H9 (cell line): ENCODE measurements around the gene DOLPP1. TPM values are rescaled to one million over a fixed set of nuclear protein-coding genes. Genes with fewer than 3 reads are reported as not detected.

Source experiments
- DNase-seq: peaks from one replicate; pipeline ENCODE4 v3.0.0-alpha.2; 2017
- H2AFZ ChIP-seq: one replicate; pipeline ENCODE4 v1.6.1; 2013; ENCODE audit warnings: mild to moderate bottlenecking, low read length, control low read depth, moderate library complexity
- H2AK5ac ChIP-seq: 2 replicates; pipeline ENCODE4 v1.6.1; 2013; ENCODE audit warnings: low read length, control low read depth, mixed read lengths; ENCODE audit not compliant: insufficient read length
- H2BK120ac ChIP-seq: one replicate; pipeline ENCODE4 v1.6.1; 2013; ENCODE audit warnings: low read depth, mild to moderate bottlenecking, low read length, control low read depth, inconsistent platforms; ENCODE audit not compliant: poor library complexity, severe bottlenecking
- H2BK12ac ChIP-seq: 2 replicates; pipeline ENCODE4 v1.6.1; 2013; ENCODE audit warnings: low read length, control low read depth, mixed read lengths, low read depth; ENCODE audit not compliant: insufficient read length
- H2BK15ac ChIP-seq: 2 replicates; pipeline ENCODE4 v1.6.1; 2013; ENCODE audit warnings: low read depth, low read length, control low read depth
- H2BK20ac ChIP-seq: one replicate; pipeline ENCODE4 v1.6.1; 2013; ENCODE audit warnings: low read depth, mild to moderate bottlenecking, low read length, control low read depth, inconsistent platforms; ENCODE audit not compliant: poor library complexity, severe bottlenecking
- H2BK5ac ChIP-seq: 2 replicates; pipeline ENCODE4 v1.6.1; 2013; ENCODE audit warnings: low read length, control low read depth, mixed read lengths; ENCODE audit not compliant: insufficient read length
- H3K14ac ChIP-seq: 2 replicates; pipeline ENCODE4 v1.6.1; 2013; ENCODE audit warnings: low read length, control low read depth; ENCODE audit not compliant: insufficient read depth
- H3K18ac ChIP-seq: 2 replicates; pipeline ENCODE4 v1.6.1; 2013; ENCODE audit warnings: low read depth, mild to moderate bottlenecking, mixed read lengths, low read length, control low read depth; ENCODE audit not compliant: insufficient read length
- H3K23ac ChIP-seq: 2 replicates; pipeline ENCODE4 v1.6.1; 2013; ENCODE audit warnings: low read length, control low read depth, mixed read lengths, low read depth; ENCODE audit not compliant: insufficient read length
- H3K23me2 ChIP-seq: 2 replicates; pipeline ENCODE4 v1.6.1; 2013; ENCODE audit warnings: low read depth, mild to moderate bottlenecking, mixed read lengths, low read length, control low read depth; ENCODE audit not compliant: insufficient read length, poor library complexity, severe bottlenecking
- H3K27ac ChIP-seq: 2 replicates; pipeline ENCODE4 v1.5.1; 2013; ENCODE audit warnings: low read length, control low read depth, mixed read lengths, low read depth; ENCODE audit not compliant: insufficient read length
- H3K27me3 ChIP-seq: 2 replicates; pipeline ENCODE4 v1.6.1; 2013; ENCODE audit warnings: low read length, control low read depth, inconsistent platforms; ENCODE audit not compliant: insufficient read depth
- H3K4ac ChIP-seq: 2 replicates; pipeline ENCODE4 v1.6.1; 2013; ENCODE audit warnings: low read depth, mild to moderate bottlenecking, control low read depth, inconsistent platforms, low read length, moderate library complexity
- H3K4me1 ChIP-seq: 2 replicates; pipeline ENCODE4 v1.6.1; 2013; ENCODE audit warnings: low read length, control low read depth, inconsistent platforms; ENCODE audit not compliant: insufficient read depth
- H3K4me2 ChIP-seq: 2 replicates; pipeline ENCODE4 v1.6.1; 2013; ENCODE audit warnings: low read length, control low read depth, mixed read lengths; ENCODE audit not compliant: insufficient read length, insufficient read depth
- H3K56ac ChIP-seq: 2 replicates; pipeline ENCODE4 v1.6.1; 2013; ENCODE audit warnings: low read depth, mild to moderate bottlenecking, mixed read lengths, low read length, control low read depth; ENCODE audit not compliant: insufficient read length
- H3K79me1 ChIP-seq: 2 replicates; pipeline ENCODE4 v1.6.1; 2013; ENCODE audit warnings: low read depth, mild to moderate bottlenecking, moderate library complexity, low read length, control low read depth, inconsistent platforms; ENCODE audit not compliant: insufficient read depth, poor library complexity, severe bottlenecking
- H3K79me2 ChIP-seq: 2 replicates; pipeline ENCODE4 v1.6.1; 2013; ENCODE audit warnings: low read length, control low read depth, inconsistent platforms; ENCODE audit not compliant: insufficient read depth
- H3K9ac ChIP-seq: 2 replicates; pipeline ENCODE4 v1.6.1; 2013; ENCODE audit warnings: low read length, control low read depth, mixed read lengths; ENCODE audit not compliant: insufficient read length; ENCODE audit errors: extremely low read depth
- H3K9me3 ChIP-seq: one replicate; pipeline ENCODE4 v1.6.1; 2013; ENCODE audit warnings: low read depth, low read length, inconsistent platforms; ENCODE audit not compliant: control insufficient read depth
- H3T11ph ChIP-seq: one replicate; pipeline ENCODE4 v1.6.1; 2013; ENCODE audit warnings: mild to moderate bottlenecking, low read length, control low read depth, inconsistent platforms
- H4K20me1 ChIP-seq: one replicate; pipeline ENCODE4 v1.6.1; 2013; ENCODE audit not compliant: control insufficient read depth, insufficient read length, insufficient read depth
- H4K5ac ChIP-seq: 2 replicates; pipeline ENCODE4 v1.6.1; 2013; ENCODE audit warnings: low read depth, mild to moderate bottlenecking, mixed read lengths, low read length, control low read depth; ENCODE audit not compliant: insufficient read length
- H4K8ac ChIP-seq: replicated peaks from 2 replicates; pipeline ENCODE4 v1.6.1; 2013; ENCODE audit warnings: low read length, control low read depth, mixed read lengths, low read depth; ENCODE audit not compliant: insufficient read length
- H4K91ac ChIP-seq: 2 replicates; pipeline ENCODE4 v1.6.1; 2013; ENCODE audit warnings: low read depth, mild to moderate bottlenecking, moderate library complexity, mixed read lengths, low read length, control low read depth; ENCODE audit not compliant: insufficient read length
- H3K27ac Mint-ChIP-seq, 3 experiments: 2 replicates in 2 of 3; 3 replicates in 1 of 3; pipeline ENCODE4 v1.8.0; 2020 to 2021; ENCODE audit warnings: mixed read lengths in 3 of 3, mild to moderate bottlenecking in 1 of 3, moderate library complexity in 1 of 3
- H3K27me3 Mint-ChIP-seq: 2 replicates; pipeline ENCODE4 v1.8.0; 2021; ENCODE audit warnings: low read depth, mild to moderate bottlenecking, moderate library complexity, mixed read lengths
- H3K36me3 Mint-ChIP-seq, 3 experiments: 2 replicates in 2 of 3; 3 replicates in 1 of 3; pipeline ENCODE4 v1.8.0; 2020 to 2021; ENCODE audit warnings: low read depth in 3 of 3, mixed read lengths in 3 of 3; ENCODE audit not compliant: insufficient read depth in 1 of 3
- H3K4me1 Mint-ChIP-seq, 2 experiments: 2 replicates each; pipeline ENCODE4 v1.8.0; 2020; ENCODE audit warnings: mixed read lengths in 2 of 2
- H3K4me3 Mint-ChIP-seq, 2 experiments: 2 replicates in 1 of 2; 3 replicates in 1 of 2; pipeline ENCODE4 v1.8.0; 2020 to 2021; ENCODE audit warnings: mild to moderate bottlenecking in 2 of 2, mixed read lengths in 2 of 2, moderate library complexity in 1 of 2
- H3K9me3 Mint-ChIP-seq, 2 experiments: 2 replicates in 1 of 2; 3 replicates in 1 of 2; pipeline ENCODE4 v1.8.0; 2020; ENCODE audit warnings: mild to moderate bottlenecking in 2 of 2, mixed read lengths in 2 of 2, moderate library complexity in 1 of 2
- CTCF ChIP-seq: fragments of 200-600 bp; sonication (generic); conservative IDR thresholded peaks from 3 replicates; pipeline ENCODE4 v1.8.0; 2021; ENCODE audit warnings: antibody characterized with exemption, mild to moderate bottlenecking
- WGBS: extraction: QIAGEN DNeasy Blood & Tissue Kit; methylation state at CpG from one replicate; pipeline ENCODE4 v1.1.7; 2013; ENCODE audit warnings: missing lambda C conversion rate, low lambda C conversion rate, mixed read lengths; ENCODE audit not compliant: insufficient read length; ENCODE audit errors: extremely low coverage; 5-methylcytosine and 5-hydroxymethylcytosine counted together
- total RNA-seq: library from RNA; stranded (reverse); gene quantifications from 2 replicates; pipeline ENCODE4 v1.2.1, GENCODE V29; 2021

Gene DOLPP1
- total RNA-seq, 1 experiment from 2014 or later: 42.6 TPM

DNA sequence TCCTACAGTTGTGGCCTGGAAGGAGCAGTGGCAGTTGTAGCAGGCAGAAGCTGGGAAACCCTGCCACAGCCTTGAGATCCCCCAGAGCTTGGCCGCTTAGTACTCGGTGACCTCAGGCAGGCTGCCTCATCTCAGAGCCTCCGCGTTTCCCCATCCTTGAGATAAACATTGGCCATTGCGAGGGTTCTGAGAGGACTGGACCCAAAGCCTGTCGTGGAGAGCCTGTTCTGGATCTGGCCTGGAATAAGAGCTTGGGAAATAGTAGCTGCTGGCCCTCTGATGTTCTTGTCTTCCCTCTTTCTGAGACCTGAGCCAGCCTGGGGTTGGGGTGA is 43.2 kb upstream of the DOLPP1 start:
- H3K23ac ChIP-seq: no peak overlapping the region
- H2BK120ac ChIP-seq: no peak overlapping the region
- peak overlapping the region; percentile 97 to 99 for H3K4me3 Mint-ChIP-seq
- H3K4me1 ChIP-seq: no peaks in the 10 kb centered on the region
- H3K27me3 ChIP-seq: no peaks in the 10 kb centered on the region
- no peak overlapping the region for H2BK15ac ChIP-seq
- WGBS: no CpG with 5 or more reads among the region's 6 CpGs
- DNase-seq: no peak
- H3T11ph ChIP-seq: no peak overlapping the region
- no peak overlapping the region for H2BK20ac ChIP-seq
- no peak overlapping the region for H2AFZ ChIP-seq
- TF ChIP-seq CTCF: no peak
- no peaks in the 10 kb centered on the region for H3K9me3 Mint-ChIP-seq
- peaks cover 18% of the 10 kb centered on the region in 2 experiments for H3K4me1 Mint-ChIP-seq
- no peak overlapping the region for H3K14ac ChIP-seq
- H3K27me3 Mint-ChIP-seq: no peaks in the 10 kb centered on the region
- H3K18ac ChIP-seq: no peak overlapping the region
- no peaks in the 10 kb centered on the region for H3K79me1 ChIP-seq
- no peak overlapping the region for H3K4ac ChIP-seq
- H4K5ac ChIP-seq: no peak overlapping the region
- H3K4me2 ChIP-seq: peak overlapping the region; percentile 91
- H2BK12ac ChIP-seq: no peak overlapping the region
- peaks cover 7% of the 10 kb centered on the region for H3K23me2 ChIP-seq
- H3K27ac Mint-ChIP-seq: no peak overlapping the region
- peak overlapping the region; percentile 4 for H3K9ac ChIP-seq
- no peak overlapping the region for H3K27ac ChIP-seq
- H3K79me2 ChIP-seq: peaks cover 3% of the 10 kb centered on the region; the same call in 1 of the 2 replicates
- H4K8ac ChIP-seq: no peak overlapping the region
- H3K9me3 ChIP-seq: no peaks in the 10 kb centered on the region
- no peaks in the 10 kb centered on the region for H4K20me1 ChIP-seq
- peaks cover 8 to 20% (median 16%) of the 10 kb centered on the region in 3 experiments; a peak in 6 of 7 replicates for H3K36me3 Mint-ChIP-seq
- H2AK5ac ChIP-seq: no peak overlapping the region
- H3K56ac ChIP-seq: no peak overlapping the region
- H2BK5ac ChIP-seq: no peak overlapping the region
- no peak overlapping the region for H4K91ac ChIP-seq
